H9 (cell line): ENCODE measurements around the gene CNIH1. TPM values are rescaled to one million over a fixed set of nuclear protein-coding genes. Genes with fewer than 3 reads are reported as not detected.

Experiments used
- DNase-seq: peaks from one replicate; pipeline ENCODE4 v3.0.0-alpha.2; 2017
- H2AFZ ChIP-seq: one replicate; pipeline ENCODE4 v1.6.1; 2013; ENCODE audit warnings: mild to moderate bottlenecking, low read length, control low read depth, moderate library complexity
- H2AK5ac ChIP-seq: 2 replicates; pipeline ENCODE4 v1.6.1; 2013; ENCODE audit warnings: low read length, control low read depth, mixed read lengths; ENCODE audit not compliant: insufficient read length
- H2BK120ac ChIP-seq: one replicate; pipeline ENCODE4 v1.6.1; 2013; ENCODE audit warnings: low read depth, mild to moderate bottlenecking, low read length, control low read depth, inconsistent platforms; ENCODE audit not compliant: poor library complexity, severe bottlenecking
- H2BK12ac ChIP-seq: 2 replicates; pipeline ENCODE4 v1.6.1; 2013; ENCODE audit warnings: low read length, control low read depth, mixed read lengths, low read depth; ENCODE audit not compliant: insufficient read length
- H2BK15ac ChIP-seq: 2 replicates; pipeline ENCODE4 v1.6.1; 2013; ENCODE audit warnings: low read depth, low read length, control low read depth
- H2BK20ac ChIP-seq: one replicate; pipeline ENCODE4 v1.6.1; 2013; ENCODE audit warnings: low read depth, mild to moderate bottlenecking, low read length, control low read depth, inconsistent platforms; ENCODE audit not compliant: poor library complexity, severe bottlenecking
- H2BK5ac ChIP-seq: 2 replicates; pipeline ENCODE4 v1.6.1; 2013; ENCODE audit warnings: low read length, control low read depth, mixed read lengths; ENCODE audit not compliant: insufficient read length
- H3K14ac ChIP-seq: 2 replicates; pipeline ENCODE4 v1.6.1; 2013; ENCODE audit warnings: low read length, control low read depth; ENCODE audit not compliant: insufficient read depth
- H3K18ac ChIP-seq: 2 replicates; pipeline ENCODE4 v1.6.1; 2013; ENCODE audit warnings: low read depth, mild to moderate bottlenecking, mixed read lengths, low read length, control low read depth; ENCODE audit not compliant: insufficient read length
- H3K23ac ChIP-seq: 2 replicates; pipeline ENCODE4 v1.6.1; 2013; ENCODE audit warnings: low read length, control low read depth, mixed read lengths, low read depth; ENCODE audit not compliant: insufficient read length
- H3K23me2 ChIP-seq: 2 replicates; pipeline ENCODE4 v1.6.1; 2013; ENCODE audit warnings: low read depth, mild to moderate bottlenecking, mixed read lengths, low read length, control low read depth; ENCODE audit not compliant: insufficient read length, poor library complexity, severe bottlenecking
- H3K27ac ChIP-seq: 2 replicates; pipeline ENCODE4 v1.5.1; 2013; ENCODE audit warnings: low read length, control low read depth, mixed read lengths, low read depth; ENCODE audit not compliant: insufficient read length
- H3K27me3 ChIP-seq: 2 replicates; pipeline ENCODE4 v1.6.1; 2013; ENCODE audit warnings: low read length, control low read depth, inconsistent platforms; ENCODE audit not compliant: insufficient read depth
- H3K4ac ChIP-seq: 2 replicates; pipeline ENCODE4 v1.6.1; 2013; ENCODE audit warnings: low read depth, mild to moderate bottlenecking, control low read depth, inconsistent platforms, low read length, moderate library complexity
- H3K4me1 ChIP-seq: 2 replicates; pipeline ENCODE4 v1.6.1; 2013; ENCODE audit warnings: low read length, control low read depth, inconsistent platforms; ENCODE audit not compliant: insufficient read depth
- H3K4me2 ChIP-seq: 2 replicates; pipeline ENCODE4 v1.6.1; 2013; ENCODE audit warnings: low read length, control low read depth, mixed read lengths; ENCODE audit not compliant: insufficient read length, insufficient read depth
- H3K56ac ChIP-seq: 2 replicates; pipeline ENCODE4 v1.6.1; 2013; ENCODE audit warnings: low read depth, mild to moderate bottlenecking, mixed read lengths, low read length, control low read depth; ENCODE audit not compliant: insufficient read length
- H3K79me1 ChIP-seq: 2 replicates; pipeline ENCODE4 v1.6.1; 2013; ENCODE audit warnings: low read depth, mild to moderate bottlenecking, moderate library complexity, low read length, control low read depth, inconsistent platforms; ENCODE audit not compliant: insufficient read depth, poor library complexity, severe bottlenecking
- H3K79me2 ChIP-seq: 2 replicates; pipeline ENCODE4 v1.6.1; 2013; ENCODE audit warnings: low read length, control low read depth, inconsistent platforms; ENCODE audit not compliant: insufficient read depth
- H3K9ac ChIP-seq: 2 replicates; pipeline ENCODE4 v1.6.1; 2013; ENCODE audit warnings: low read length, control low read depth, mixed read lengths; ENCODE audit not compliant: insufficient read length; ENCODE audit errors: extremely low read depth
- H3K9me3 ChIP-seq: one replicate; pipeline ENCODE4 v1.6.1; 2013; ENCODE audit warnings: low read depth, low read length, inconsistent platforms; ENCODE audit not compliant: control insufficient read depth
- H3T11ph ChIP-seq: one replicate; pipeline ENCODE4 v1.6.1; 2013; ENCODE audit warnings: mild to moderate bottlenecking, low read length, control low read depth, inconsistent platforms
- H4K20me1 ChIP-seq: one replicate; pipeline ENCODE4 v1.6.1; 2013; ENCODE audit not compliant: control insufficient read depth, insufficient read length, insufficient read depth
- H4K5ac ChIP-seq: 2 replicates; pipeline ENCODE4 v1.6.1; 2013; ENCODE audit warnings: low read depth, mild to moderate bottlenecking, mixed read lengths, low read length, control low read depth; ENCODE audit not compliant: insufficient read length
- H4K8ac ChIP-seq: replicated peaks from 2 replicates; pipeline ENCODE4 v1.6.1; 2013; ENCODE audit warnings: low read length, control low read depth, mixed read lengths, low read depth; ENCODE audit not compliant: insufficient read length
- H4K91ac ChIP-seq: 2 replicates; pipeline ENCODE4 v1.6.1; 2013; ENCODE audit warnings: low read depth, mild to moderate bottlenecking, moderate library complexity, mixed read lengths, low read length, control low read depth; ENCODE audit not compliant: insufficient read length
- H3K27ac Mint-ChIP-seq, 3 experiments: 2 replicates in 2 of 3; 3 replicates in 1 of 3; pipeline ENCODE4 v1.8.0; 2020 to 2021; ENCODE audit warnings: mixed read lengths in 3 of 3, mild to moderate bottlenecking in 1 of 3, moderate library complexity in 1 of 3
- H3K27me3 Mint-ChIP-seq: 2 replicates; pipeline ENCODE4 v1.8.0; 2021; ENCODE audit warnings: low read depth, mild to moderate bottlenecking, moderate library complexity, mixed read lengths
- H3K36me3 Mint-ChIP-seq, 3 experiments: 2 replicates in 2 of 3; 3 replicates in 1 of 3; pipeline ENCODE4 v1.8.0; 2020 to 2021; ENCODE audit warnings: low read depth in 3 of 3, mixed read lengths in 3 of 3; ENCODE audit not compliant: insufficient read depth in 1 of 3
- H3K4me1 Mint-ChIP-seq, 2 experiments: 2 replicates each; pipeline ENCODE4 v1.8.0; 2020; ENCODE audit warnings: mixed read lengths in 2 of 2
- H3K4me3 Mint-ChIP-seq, 2 experiments: 2 replicates in 1 of 2; 3 replicates in 1 of 2; pipeline ENCODE4 v1.8.0; 2020 to 2021; ENCODE audit warnings: mild to moderate bottlenecking in 2 of 2, mixed read lengths in 2 of 2, moderate library complexity in 1 of 2
- H3K9me3 Mint-ChIP-seq, 2 experiments: 2 replicates in 1 of 2; 3 replicates in 1 of 2; pipeline ENCODE4 v1.8.0; 2020; ENCODE audit warnings: mild to moderate bottlenecking in 2 of 2, mixed read lengths in 2 of 2, moderate library complexity in 1 of 2
- CTCF ChIP-seq: fragments of 200-600 bp; sonication (generic); conservative IDR thresholded peaks from 3 replicates; pipeline ENCODE4 v1.8.0; 2021; ENCODE audit warnings: antibody characterized with exemption, mild to moderate bottlenecking
- total RNA-seq: library from RNA; stranded (reverse); gene quantifications from 2 replicates; pipeline ENCODE4 v1.2.1, GENCODE V29; 2021

Gene CNIH1
- total RNA-seq, 1 experiment from 2014 or later, result 99.3 TPM

- H2AFZ ChIP-seq, result no peak overlapping the region
- H3K4me1 ChIP-seq, result no peaks in the 10 kb centered on the region
- no peak overlapping the region for H2BK120ac ChIP-seq
- H3K23me2 ChIP-seq, result no peaks in the 10 kb centered on the region
- no peak overlapping the region for H2BK12ac ChIP-seq
- TF ChIP-seq CTCF, result no peak
- no peak overlapping the region for H3T11ph ChIP-seq
- H3K27me3 Mint-ChIP-seq, result peaks cover 4% of the 10 kb centered on the region; the same call in 1 of the 2 replicates
- no peak overlapping the region for H3K23ac ChIP-seq
- H2AK5ac ChIP-seq, result no peak overlapping the region
- no peak overlapping the region for H4K5ac ChIP-seq
- H3K79me1 ChIP-seq, result no peaks in the 10 kb centered on the region
- no peak overlapping the region for H2BK20ac ChIP-seq
- H3K27me3 ChIP-seq, result no peaks in the 10 kb centered on the region
- H4K91ac ChIP-seq, result no peak overlapping the region
- H3K56ac ChIP-seq, result no peak overlapping the region
- peaks cover 12 to 19% of the 10 kb centered on the region in 2 experiments for H3K9me3 Mint-ChIP-seq
- no peak overlapping the region for H3K27ac ChIP-seq
- H3K4me3 Mint-ChIP-seq, result no peak overlapping the region
- H3K4me1 Mint-ChIP-seq, result peaks cover 5 to 7% of the 10 kb centered on the region in 2 experiments
- H3K18ac ChIP-seq, result no peak overlapping the region
- no peaks in the 10 kb centered on the region for H4K20me1 ChIP-seq
- peaks cover 9 to 17% (median 11%) of the 10 kb centered on the region in 3 experiments for H3K36me3 Mint-ChIP-seq
- no peak overlapping the region for H3K14ac ChIP-seq
- H4K8ac ChIP-seq, result no peak overlapping the region
- no peak overlapping the region for H2BK5ac ChIP-seq
- H3K4me2 ChIP-seq, result no peak overlapping the region
- no peak for DNase-seq
- no peak overlapping the region for H3K27ac Mint-ChIP-seq
- no peak overlapping the region for H3K9ac ChIP-seq
- H3K9me3 ChIP-seq, result no peaks in the 10 kb centered on the region
- H3K79me2 ChIP-seq, result no peaks in the 10 kb centered on the region
- H3K4ac ChIP-seq, result no peak overlapping the region
- H2BK15ac ChIP-seq, result no peak overlapping the region
Observed at GRCh38 chr14:54467280-54467679, 26.1 kb upstream of the CNIH1 start.
